ENCODE results near the gene IL33. TPM values are rescaled to one million over a fixed set of nuclear protein-coding genes. Genes with fewer than 3 reads are reported as not detected.

Gene IL33
- total and polyA plus RNA-seq, 2 of the 4 experiments (the other 2 are of a cell fraction) = not detected

GRCh38 chr9:6230037-6230780 is 14.6 kb downstream of the IL33 start:
- no peaks in the 10 kb centered on the region for H3K79me1 ChIP-seq (ENCODE audit: low read depth in 1 of 2, low read length in 2 of 2)
- dilution Hi-C loops (cut with HindIII; ENCODE audit: low sequenced_read_pairs, unreplicated experiment) (no loop called here), intact Hi-C loops (cut with micrococcal nuclease) (no loop called here), in situ Hi-C loops (cut with MboI; ENCODE audit: low sequenced_read_pairs) (no loop called here)
- no peak overlapping the region for H3K27ac ChIP-seq (ENCODE audit: insufficient read depth, low read length)
- no peak overlapping the region for H4K8ac ChIP-seq (ENCODE audit: low read depth in 2 of 2, low read length in 2 of 2)
- DNase-seq = peak; percentile 28
- no peak overlapping the region for H2BK5ac ChIP-seq (ENCODE audit: low read depth, low read length, poor library complexity, severe bottlenecking)
- H3K4me2 ChIP-seq (ENCODE audit: low read depth, low read length) = no peak overlapping the region
- CTCF ChIA-PET = no interaction called here
- H3K23ac ChIP-seq (ENCODE audit: low read depth, low read length) = no peak overlapping the region
- TF ChIP-seq RFX5 (IDR thresholded peaks at IDR 0.05; ENCODE audit: low read depth, low read length) (no peak), RCOR1 (IDR thresholded peaks at IDR 0.05; ENCODE audit: insufficient replicate concordance, low read length) (no peak), BHLHE40 (IDR thresholded peaks at IDR 0.05; ENCODE audit: low read depth, low read length) (no peak), MAZ (IDR thresholded peaks at IDR 0.05; ENCODE audit: borderline replicate concordance, low read depth, low read length) (no peak), CEBPB (IDR thresholded peaks at IDR 0.05; ENCODE audit: low read depth, low read length) (no peak), USF2 (IDR thresholded peaks at IDR 0.05; ENCODE audit: low read depth, low read length) (no peak), ELK1 (IDR thresholded peaks at IDR 0.05; ENCODE audit: borderline replicate concordance, low read depth, low read length) (no peak), RAD21 (IDR thresholded peaks at IDR 0.05; ENCODE audit: low read length) (no peak)
- no peak overlapping the region for H3K4ac ChIP-seq (ENCODE audit: low read depth, low read length)
- H3K14ac ChIP-seq (replicated peaks; ENCODE audit: low read depth, low read length) = no peak overlapping the region
- peaks cover 4% of the 10 kb centered on the region for H3K27me3 ChIP-seq (ENCODE audit: control insufficient read depth, insufficient read depth, low read length)
- H3K36me3 ChIP-seq (ENCODE audit: control insufficient read depth, insufficient read depth, low read length) = no peaks in the 10 kb centered on the region
- no peak for ATAC-seq (ENCODE audit: low read depth)
- POLR2A ChIA-PET (ENCODE audit: unreplicated experiment) = no interaction called here
- H3K9me3 ChIP-seq (ENCODE audit: control insufficient read depth, insufficient read depth, low read length) = no peaks in the 10 kb centered on the region
- H2BK15ac ChIP-seq (ENCODE audit: low read depth, low read length) = no peak overlapping the region
- no peak overlapping the region for H4K5ac ChIP-seq (ENCODE audit: low read depth, low read length)
- H3K56ac ChIP-seq (ENCODE audit: extremely low read depth, insufficient read depth, low read length) = no peak overlapping the region
- H4K91ac ChIP-seq (ENCODE audit: insufficient read depth, low read depth, low read length) = no peak overlapping the region
- no TSS peak for BruUV-seq (replicated peaks)
- H4K20me1 ChIP-seq (ENCODE audit: insufficient read depth, low read length) = no peaks in the 10 kb centered on the region
- H2AFZ ChIP-seq (replicated peaks; ENCODE audit: low read length, poor library complexity) = no peak overlapping the region
- H2AK5ac ChIP-seq (ENCODE audit: low read depth, low read length) = no peak overlapping the region
- no peak overlapping the region for H3K9ac ChIP-seq (ENCODE audit: low read depth, low read length)
- H3K4me3 ChIP-seq (ENCODE audit: insufficient read depth, low read depth, low read length) = no peak overlapping the region
- H2BK20ac ChIP-seq (ENCODE audit: low read depth, low read length) = no peak overlapping the region
- no peaks in the 10 kb centered on the region for H3K9me1 ChIP-seq (ENCODE audit: insufficient read depth, low read length)
- no peak overlapping the region for H3K18ac ChIP-seq (ENCODE audit: low read depth, low read length)
- no peak overlapping the region for H2BK120ac ChIP-seq (ENCODE audit: low read depth, low read length)
- H3K4me1 ChIP-seq (ENCODE audit: control insufficient read depth, insufficient read depth, low read length) = no peaks in the 10 kb centered on the region
- no peak overlapping the region for H2AK9ac ChIP-seq (replicated peaks; ENCODE audit: low read depth, low read length, poor library complexity)
- no CpG with 5 or more reads among the region's 2 CpGs for WGBS, 2 experiments (ENCODE audit: extremely low coverage in 2 of 2, insufficient read length in 1 of 2)

All from IMR-90 (cell line).